Iris pigment epithelial cell (primary cell): ENCODE measurements around the gene C16orf89.

ENCODE experiments used
- DNase-seq: peaks from one replicate; pipeline ENCODE4 v3.0.0-alpha.2; 2011; ENCODE audit warnings: low read depth

The C16orf89 gene

DNA sequence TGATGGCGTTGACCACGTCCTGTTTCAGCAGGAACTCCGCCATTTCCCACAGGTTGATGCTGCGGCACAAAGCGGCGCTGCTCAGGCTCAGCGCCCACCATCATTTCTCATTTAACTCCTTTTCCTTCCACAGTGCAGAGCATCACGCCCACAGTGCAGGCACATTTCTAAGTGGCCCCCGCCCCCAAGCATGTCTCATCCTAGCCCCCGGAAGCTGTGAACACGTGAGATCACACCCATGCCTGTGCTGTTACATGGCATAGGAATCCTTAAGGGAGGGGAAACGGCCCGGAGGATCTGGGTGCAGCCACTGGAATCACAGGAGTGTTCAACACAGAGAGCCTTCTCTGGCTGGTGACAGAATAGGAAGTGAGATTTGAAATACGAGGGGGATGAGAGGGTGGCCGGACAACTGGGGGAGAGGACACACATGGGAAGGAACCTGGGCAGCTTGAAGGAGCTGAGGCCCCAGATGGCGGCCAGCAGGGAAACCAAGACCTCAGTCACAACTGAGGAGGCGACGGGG, 36.7 kb downstream of the C16orf89 start:
- DNase-seq = no peak

- DNase-seq = no peak
Observed at GRCh38 chr16:5027575-5028235, 38.1 kb downstream of the C16orf89 start.

- no peak for DNase-seq
Observed at GRCh38 chr16:5027086-5027485, 38.7 kb downstream of the C16orf89 start.

GRCh38 chr16:5026664-5027063, 39.1 kb downstream of the C16orf89 start:
- DNase-seq = no peak

- DNase-seq = no peak
Observed at GRCh38 chr16:5025171-5025632, 40.6 kb downstream of the C16orf89 start.

- no peak for DNase-seq
Observed at GRCh38 chr16:5024632-5025031, 41.1 kb downstream of the C16orf89 start.

- no peak for DNase-seq
Observed at GRCh38 chr16:5022521-5022920, 43.2 kb downstream of the C16orf89 start.

DNA sequence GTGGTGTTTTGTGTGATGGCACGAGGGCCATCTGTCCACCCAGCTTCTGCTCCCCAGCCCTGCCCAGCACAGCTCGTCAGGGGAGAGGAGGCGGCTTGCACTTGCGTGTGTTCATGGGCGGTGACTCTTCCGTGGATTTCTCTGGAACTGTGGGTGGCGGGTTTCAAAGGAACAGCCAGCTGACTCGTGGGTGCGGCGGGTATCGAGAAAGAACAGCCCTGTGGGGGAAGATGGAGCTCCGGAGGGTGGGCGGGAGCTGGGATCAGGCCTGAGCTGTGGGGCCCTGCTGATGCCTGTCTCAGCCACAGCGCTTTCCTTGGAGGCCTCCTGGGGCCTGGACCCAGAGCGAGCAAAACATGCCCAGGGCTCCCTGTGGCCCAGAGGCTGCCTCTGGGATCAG, 45.2 kb downstream of the C16orf89 start:
- DNase-seq = no peak

DNA sequence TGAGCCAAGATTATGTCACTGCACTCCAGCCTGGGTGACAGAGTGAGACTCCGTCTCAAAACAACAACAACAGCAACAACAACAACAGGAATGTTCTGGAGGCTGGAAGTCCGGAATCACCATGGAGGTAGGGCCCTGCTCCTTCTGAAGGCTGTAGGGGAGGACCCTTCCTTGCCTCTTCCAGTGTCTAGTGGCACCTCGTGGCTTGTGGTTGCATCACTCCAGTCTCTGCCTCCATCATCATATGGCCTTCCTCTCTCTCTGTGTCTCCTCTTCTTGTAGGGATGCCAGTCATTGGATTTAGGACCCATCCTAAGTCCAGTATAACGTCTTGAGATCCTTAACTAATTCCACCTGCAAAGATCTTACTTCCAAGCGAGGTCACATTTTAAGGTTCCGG, 46.0 kb downstream of the C16orf89 start:
- no peak for DNase-seq

- no peak for DNase-seq
Observed at GRCh38 chr16:5018793-5019192, 47.0 kb downstream of the C16orf89 start.

DNA sequence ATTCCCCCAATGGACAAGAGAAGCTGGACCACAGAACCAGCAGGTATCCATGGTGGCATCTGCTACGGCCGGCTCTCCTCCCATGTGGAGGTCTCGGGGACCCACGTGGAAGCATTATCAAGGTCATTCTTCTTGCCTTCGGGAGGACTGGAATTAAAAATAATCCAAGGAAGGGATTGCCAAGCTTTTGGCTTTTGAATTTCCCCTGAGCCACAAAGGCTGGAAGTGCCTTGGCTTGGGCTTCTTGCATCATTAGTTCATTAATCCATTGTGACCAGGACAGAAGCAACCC, 48.1 kb downstream of the C16orf89 start:
- DNase-seq = no peak

DNA sequence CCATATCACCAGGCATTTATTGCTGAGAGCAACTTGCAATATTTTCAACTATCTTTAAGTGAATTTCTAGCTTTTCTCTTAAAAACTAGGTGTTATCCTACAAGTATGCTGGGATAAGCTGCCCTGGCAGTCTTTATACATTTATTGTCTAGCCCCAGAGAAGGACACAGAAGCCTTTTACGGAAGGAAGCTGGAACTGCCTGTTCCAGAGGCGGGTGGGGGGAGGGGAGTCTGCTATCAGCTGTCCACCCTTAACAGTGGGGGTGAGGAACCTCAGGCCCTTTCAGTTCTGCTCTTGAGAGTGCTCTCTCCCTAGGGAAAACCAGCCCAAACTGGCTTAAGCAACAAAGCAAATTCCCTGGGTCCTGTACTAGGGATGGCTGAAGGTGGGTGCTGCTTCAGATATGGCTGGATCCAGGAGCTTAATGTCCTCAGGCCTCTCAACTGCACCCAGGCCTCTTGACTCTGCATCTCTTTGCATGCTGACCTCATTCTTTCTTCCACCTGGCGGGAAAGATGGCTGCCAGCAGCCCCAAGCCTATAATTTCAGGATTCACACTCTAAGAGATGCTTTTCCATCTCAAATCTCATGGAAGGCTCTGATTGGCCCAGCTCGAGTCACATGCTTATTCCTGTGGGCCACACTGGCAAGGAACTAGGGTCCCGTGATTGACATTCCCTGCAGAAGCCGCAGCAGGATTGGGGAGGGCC, 48.6 kb downstream of the C16orf89 start:
- DNase-seq = no peak

GRCh38 chr16:5015887-5016286, 49.9 kb downstream of the C16orf89 start:
- no peak for DNase-seq

DNA sequence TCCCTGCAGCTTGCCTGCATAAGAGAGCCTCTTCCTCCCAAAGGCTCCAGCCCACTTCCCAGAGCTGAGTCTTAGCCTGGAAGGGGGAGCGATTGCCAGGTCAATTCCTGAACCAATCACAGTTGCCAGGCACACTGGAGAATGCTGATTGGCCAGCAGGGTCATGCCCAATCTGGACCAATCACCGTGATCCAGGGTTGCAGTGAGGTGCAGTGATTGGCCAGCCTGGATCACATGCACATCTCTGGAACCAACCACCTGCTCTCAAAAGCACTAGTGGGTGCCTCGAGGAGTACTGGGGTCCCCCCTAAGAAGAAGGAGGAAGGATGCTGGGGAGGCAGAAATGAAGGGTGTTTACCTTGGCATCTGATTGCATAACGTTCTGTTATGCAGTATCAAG, 50.4 kb downstream of the C16orf89 start:
- DNase-seq = no peak

DNA sequence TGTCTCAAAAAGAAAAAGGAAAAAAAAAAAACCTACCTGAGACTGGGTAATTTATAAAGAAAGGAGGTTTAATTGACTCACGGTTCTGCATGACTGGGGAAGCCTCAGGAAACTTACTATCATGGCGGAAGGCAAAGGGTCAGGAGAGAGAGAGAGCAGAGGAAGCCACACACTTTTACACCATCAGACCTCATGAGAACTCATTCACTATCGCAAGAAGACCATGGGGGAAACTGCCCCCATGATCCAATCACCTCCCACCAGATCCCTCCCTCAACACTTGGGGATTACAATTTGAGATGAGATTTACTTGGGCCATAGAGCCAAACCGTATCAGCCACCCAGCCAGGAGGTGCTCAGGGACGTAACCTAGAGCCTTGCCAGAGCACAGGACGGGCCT, 52.9 kb downstream of the C16orf89 start:
- no peak for DNase-seq

GRCh38 chr16:5011637-5012036, 54.1 kb downstream of the C16orf89 start:
- DNase-seq = no peak

DNA sequence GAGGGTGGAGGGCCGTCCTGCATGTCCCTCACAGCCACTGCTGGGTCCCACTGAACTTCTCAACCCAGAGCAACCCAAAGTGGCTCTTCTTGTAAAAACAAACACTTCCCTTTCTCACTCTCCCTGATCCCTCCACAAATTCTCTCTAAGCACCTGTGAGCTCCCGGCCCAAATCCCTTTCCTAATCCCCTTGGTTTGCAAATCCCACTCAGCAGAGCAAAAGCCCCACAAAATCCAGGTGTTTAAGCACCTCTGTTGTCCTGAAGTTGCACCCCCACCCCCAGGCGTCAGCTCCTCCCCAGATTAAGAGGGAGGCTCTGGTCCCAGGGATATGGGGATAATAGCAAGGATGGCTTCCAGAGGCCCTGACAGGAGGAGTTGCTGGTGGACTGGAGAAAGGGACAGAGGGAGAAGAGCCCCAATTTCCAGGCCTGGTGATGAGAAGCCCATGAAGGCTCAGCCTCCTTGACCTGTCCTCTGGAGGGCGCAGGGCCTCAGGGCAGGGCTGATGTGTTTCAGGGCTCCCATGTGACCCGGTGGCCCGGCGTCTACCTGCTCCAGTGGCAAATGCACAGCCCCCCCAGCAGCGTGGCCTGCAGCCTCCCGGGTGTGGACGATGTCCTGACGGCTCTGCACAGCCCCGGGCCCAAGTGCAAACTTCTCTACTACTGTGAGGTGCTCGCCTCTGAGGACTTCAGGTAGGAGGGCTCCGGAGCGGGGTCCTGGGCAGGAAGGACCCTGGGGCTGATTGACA, 55.0 kb downstream of the C16orf89 start:
- DNase-seq = no peak

GRCh38 chr16:5008311-5008731, 57.4 kb downstream of the C16orf89 start:
- DNase-seq = no peak

GRCh38 chr16:5007256-5007655, 58.5 kb downstream of the C16orf89 start:
- no peak for DNase-seq

GRCh38 chr16:5006348-5007193, 59.2 kb downstream of the C16orf89 start:
- no peak for DNase-seq

GRCh38 chr16:5005916-5006315, 59.8 kb downstream of the C16orf89 start:
- no peak for DNase-seq

- DNase-seq = no peak
Observed at GRCh38 chr16:5004311-5004710, 61.4 kb downstream of the C16orf89 start.
